HG02970 (cell line): ENCODE data around the gene CRCP.
"Not testable (repeated sequence)": the region's sequence is repeated elsewhere in the genome, so short reads cannot be mapped to it uniquely, and the experiment has no call there.

Experiments used
- ATAC-seq: cut with Tn5 transposase; IDR thresholded peaks from one replicate; pipeline ENCODE4 v1.9.1; 2021; ENCODE audit warnings: mild to moderate bottlenecking, moderate library complexity, moderate number of reproducible peaks; ENCODE audit not compliant: unreplicated experiment, low FRiP score

Gene CRCP

DNA sequence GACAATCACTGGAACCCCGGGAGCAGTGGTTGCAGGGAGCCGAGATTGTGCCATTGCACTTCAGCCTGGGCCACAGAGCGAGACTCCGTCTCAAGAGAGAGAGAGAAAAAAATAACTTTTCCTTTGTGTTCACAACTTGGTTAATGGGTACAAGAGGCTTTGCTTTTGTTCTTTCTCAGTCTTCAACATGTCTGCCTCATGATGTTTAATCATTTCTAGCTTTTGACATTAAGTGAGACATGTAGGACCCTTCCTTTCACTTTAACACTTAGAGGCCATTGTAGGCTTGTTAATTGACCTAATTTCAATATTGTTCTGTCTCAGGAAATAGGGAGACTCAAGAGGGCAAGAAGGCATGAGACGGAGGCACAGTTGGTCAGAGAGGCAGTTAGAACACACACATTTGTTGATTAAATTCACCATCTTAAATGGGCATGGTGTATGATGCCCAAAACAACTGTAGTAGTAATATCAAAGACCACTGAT lies 9.3 kb upstream of the CRCP start:
- no peak for ATAC-seq

DNA sequence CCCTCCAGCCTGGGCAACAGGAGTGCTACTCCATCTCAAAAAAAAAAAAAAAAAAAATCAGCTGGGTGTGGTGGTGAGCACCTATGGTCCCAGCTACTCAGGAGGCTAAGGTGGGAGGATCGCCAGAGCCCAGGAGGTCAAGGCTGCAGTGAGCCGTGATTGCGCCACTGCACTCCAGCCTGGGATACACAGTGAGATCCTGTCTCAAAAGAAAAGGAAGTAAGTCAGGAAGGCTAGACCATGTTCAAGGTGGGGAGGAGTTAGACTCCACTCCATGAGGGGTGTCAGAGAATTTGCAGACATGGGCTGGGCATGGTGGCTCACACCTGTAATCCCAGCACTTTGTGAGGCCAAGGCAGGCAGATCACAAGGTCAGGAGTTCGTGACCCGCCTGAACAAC lies 6.2 kb upstream of the CRCP start:
- not testable (repeated sequence) for ATAC-seq

DNA sequence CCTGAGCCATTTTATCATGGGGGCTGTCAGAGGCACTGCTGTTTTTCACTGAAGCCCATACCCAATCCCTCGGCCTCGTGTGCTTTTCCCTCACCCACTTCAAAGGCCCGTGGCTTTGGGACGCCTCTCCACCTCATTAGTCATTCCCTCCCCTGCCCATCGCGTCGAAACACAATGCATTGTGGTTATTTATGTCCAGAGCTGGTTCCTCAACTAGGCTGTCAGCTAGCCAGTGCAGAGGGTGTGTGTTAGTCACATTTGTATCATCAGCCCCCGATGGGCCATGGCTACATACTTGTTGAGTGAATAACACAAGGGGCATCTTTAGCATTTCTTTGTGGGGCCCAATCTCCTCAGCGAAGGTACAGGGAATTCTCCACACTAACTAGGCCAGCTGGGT lies 3.8 kb upstream of the CRCP start:
- no peak for ATAC-seq

DNA sequence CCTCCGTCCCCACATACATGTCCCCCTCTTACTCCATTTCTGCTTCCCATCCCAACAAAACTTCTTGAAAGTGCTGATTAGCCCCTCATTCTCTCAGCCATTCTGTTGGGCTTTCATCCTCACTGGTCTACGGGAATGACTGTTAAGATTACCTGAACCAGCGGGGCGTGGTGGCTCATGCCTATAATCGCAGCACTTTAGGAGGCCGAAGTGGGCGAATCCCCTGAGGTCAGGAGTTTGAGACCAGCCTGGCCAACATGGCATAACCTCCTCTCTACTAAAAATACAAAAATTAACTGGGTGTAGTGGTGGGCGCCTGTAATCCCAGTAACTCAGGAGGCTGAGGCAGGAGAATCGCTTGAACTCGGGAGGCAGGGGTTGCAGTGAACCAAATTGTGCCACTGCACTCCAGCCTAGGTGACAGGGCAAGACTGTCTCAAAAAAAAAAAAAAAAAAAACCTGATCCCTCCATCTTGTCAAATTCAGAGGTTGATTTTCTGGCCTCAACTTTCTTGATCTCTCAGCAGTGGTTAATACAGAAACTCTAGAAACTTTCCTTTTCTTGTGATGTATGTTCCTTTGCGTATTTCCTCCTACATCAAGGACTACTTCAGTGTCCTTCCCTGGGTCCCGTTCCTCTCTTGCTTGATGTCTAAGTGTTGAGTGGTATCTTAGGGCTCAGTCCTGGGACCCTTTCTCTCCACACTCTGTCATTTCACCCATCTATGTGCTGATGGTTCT lies 2.2 kb downstream of the CRCP start:
- ATAC-seq: not testable (repeated sequence)

DNA sequence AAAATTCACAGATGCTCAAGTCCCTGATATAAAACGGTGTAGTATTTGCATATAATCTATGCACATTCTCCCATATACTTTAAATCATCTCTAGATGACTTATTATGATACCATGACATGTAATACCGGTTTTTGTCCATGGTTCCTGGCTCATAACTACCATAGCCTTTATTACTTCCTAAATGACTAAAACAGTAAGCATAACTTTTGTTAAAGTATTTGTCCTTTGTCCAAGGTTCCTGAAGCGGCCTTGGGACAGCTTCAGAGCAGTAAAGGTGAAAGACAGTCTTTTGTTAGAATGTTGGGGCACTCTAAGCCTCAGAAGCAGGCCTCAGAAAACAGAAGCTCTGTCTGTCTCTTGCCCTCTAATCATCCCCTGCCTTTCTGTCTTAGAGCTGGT lies 4.0 kb downstream of the CRCP start:
- ATAC-seq: no peak

DNA sequence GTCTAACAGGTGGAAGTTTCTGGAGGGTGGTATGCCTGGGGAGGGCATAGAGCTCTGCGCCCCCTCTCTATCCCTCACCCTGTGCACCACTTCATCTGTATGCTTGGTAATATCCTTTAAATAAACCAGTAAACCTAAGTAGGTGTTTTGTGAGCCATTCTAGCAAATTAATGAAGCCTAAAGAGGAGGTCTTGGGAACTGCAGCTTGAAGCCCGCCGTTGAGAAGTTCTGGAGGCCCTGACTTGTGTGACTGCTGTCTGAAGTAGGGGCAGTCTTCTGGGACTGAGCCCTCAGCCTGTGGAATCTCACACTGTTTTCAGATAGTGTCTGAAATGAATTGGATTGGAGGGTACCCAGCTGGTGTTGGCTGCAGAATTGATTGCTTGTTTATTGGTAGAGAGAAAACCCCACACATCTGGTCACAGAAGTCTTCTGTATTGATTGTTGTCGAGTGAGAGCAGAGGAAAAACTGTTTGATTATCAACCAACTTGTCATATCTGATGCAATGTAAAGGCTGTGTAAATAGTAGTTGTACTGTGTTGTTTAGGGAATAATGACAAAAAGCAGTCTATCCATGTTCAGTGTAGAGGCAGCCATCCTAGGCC lies 4.7 kb downstream of the CRCP start:
- ATAC-seq: no peak

DNA sequence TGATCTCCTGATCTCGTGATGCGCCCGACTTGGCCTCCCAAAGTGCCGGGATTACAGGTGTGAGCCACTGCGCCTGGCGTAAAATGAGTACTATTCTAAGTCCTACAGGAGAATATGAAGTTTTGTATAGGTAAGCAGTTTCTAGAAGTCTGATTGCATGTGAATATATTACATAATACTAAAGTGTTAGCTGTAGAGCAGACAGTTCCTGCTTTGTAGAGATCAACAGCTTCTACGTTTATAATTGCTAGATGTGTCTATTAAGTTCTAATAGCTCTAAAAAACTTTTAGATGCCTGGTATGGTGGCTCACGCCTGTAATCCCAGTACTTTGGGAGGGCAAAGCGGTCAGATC lies 8.5 kb downstream of the CRCP start:
- ATAC-seq: no peak

DNA sequence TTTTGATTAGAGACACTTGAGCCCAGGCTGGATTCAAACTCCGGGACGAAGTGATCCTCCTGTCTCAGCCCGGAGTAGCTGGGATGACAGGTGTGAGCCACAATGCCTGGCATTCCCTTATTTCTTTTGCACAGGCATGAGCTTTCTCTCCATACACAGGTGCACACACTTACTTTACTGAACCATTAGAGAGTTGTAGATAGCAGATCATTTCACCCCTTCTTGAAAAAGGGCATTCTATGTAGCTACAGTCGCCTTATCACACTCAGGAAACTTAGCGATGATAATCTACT lies 9.9 kb downstream of the CRCP start:
- not testable (repeated sequence) for ATAC-seq

DNA sequence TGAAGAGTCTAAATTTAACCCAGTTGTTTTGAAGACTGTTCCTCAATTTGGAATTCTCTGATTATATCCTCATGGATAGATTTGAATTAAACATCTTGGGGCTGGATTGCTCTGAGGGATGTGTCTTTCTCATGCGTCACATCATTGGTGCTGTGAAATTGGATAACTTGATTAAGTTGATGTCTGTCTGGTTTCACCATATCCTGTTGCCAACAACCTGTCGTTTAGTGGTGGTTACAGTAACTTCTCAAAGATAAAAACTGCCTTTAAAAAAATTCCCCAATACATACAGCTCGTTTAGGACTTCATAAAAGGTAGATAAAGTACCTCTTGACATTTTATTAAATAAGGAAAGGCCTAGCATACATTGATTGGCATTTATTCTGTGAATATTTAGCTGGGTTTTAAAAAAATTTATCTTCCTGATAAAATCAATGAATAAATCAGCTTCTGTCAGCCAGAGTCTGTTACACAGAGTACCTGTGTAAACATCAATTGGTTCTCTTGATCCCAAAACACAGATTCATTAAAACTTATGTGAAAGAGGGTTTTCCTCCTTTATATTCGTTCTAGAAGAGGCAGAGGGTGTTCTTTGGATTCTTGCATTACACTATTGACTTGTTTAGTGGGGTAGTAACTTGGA lies 10.5 kb downstream of the CRCP start:
- ATAC-seq: no peak

DNA sequence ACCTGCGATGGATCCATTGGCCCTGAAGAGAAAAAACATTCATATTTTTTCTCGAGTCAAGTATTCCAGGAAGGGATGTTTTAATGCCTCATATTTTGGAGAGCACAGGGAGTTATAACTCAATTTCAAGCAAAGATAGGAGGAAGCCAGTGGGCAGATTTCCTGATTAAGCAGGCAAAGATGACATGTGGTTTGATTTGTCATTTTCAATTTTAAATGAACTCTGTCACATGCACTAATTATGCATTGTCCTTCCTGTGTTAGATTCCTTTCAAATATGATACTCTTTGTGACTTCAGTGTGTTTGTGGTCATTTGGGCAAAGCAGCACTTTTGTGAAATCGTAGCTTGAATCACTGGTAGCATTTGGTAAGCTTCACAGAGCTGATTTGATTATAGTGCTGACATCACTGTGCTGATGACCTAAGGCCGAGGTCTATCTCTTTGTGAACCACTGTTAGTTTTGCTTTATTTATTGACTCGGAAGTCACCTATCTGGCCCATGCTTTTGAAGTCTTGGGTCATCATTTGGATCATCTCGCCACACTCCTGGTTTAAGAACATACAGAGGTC lies 11.2 kb downstream of the CRCP start:
- ATAC-seq: not testable (repeated sequence)

DNA sequence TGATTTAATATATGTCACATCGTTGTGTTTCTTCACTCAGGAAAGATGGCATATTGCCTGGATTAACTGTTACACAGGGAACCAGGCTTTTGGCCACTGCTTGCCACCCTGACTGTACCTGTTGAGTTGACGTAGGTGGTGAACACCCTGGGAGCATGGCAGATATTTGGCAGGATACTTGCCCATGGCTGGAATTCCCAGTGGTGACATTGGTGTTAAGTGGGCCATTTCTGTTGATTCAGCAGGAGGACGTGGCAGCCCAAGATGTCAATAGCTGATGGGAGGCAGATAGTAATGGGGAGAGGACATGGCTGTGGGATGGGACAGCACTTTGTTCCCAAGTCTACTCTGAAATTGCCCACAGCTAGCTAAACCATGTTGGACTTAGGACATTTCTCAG lies 12.5 kb downstream of the CRCP start:
- ATAC-seq: not testable (repeated sequence)

DNA sequence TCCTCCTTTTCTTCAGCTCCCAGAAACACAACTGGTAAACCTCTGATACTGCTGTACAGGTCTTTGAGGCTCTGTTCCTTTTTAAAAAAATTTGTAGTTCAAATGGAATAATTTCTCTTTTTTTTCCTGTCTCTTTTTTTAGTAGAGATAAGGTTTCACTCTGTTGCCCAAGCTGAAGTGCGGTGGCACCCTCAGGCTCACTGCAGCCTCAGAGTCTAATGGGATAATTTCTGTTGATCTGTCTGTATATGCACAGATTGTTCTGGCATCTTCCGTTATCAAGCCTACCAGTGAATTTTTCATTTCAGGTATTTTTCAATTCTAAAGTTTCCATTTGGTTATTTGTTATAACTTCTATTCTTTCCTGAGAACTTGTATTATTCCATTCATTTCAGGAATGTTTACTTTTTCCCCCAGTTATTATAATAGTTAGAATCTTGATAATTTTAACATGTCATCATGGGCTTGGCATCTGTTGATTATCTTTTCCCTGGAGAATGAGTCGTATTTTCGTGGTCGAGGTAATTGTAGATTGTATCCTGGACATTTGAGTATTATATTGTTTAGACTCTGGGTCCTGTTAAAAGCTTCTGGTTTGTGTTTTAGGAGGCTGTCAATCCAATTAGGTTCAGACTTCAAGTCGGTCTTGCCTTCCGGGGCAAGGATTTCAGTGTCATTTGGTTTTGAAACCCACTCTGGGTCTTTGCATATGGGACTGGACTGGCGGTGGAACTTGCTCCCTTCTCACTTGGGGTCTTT lies 24.5 kb downstream of the CRCP start:
- ATAC-seq: no peak

DNA sequence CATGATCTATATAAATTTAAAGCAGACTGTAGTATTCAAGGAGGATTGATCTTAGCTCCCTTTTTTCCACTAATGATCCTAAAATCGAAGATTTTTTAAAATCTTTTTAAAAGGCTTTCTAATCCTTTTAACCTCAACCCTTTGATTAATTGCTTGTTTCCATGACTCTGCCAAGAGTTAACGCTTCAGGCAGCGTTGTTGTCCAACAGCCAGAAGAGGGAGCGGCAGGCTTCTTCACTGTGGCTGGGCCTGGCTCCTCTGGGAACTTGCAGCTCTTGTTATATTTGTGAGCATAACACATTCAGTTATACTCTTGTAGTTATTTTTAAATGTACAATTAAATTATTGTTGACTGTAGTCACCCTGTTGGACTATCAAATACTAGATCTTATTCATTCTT lies 26.3 kb downstream of the CRCP start:
- ATAC-seq: no peak

DNA sequence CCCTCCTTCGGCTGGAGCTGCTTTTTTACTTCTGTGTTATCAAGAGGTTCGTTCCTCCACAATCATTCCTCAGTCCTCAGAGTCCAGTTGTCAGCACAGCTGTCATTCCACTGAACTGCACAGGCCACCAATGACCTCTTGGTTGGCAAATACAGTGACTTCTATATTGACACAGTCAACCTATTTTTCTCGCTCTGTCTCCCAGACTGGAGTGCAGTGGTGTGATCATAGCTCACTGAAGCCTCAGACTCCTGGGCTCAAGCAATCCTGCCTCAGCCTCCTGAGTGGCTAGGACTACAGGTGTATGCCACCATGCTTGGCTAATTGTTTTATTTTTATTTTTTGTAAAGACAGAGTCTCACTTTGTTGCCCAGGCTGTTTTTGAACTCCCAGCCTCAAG lies 27.7 kb downstream of the CRCP start:
- ATAC-seq: no peak

DNA sequence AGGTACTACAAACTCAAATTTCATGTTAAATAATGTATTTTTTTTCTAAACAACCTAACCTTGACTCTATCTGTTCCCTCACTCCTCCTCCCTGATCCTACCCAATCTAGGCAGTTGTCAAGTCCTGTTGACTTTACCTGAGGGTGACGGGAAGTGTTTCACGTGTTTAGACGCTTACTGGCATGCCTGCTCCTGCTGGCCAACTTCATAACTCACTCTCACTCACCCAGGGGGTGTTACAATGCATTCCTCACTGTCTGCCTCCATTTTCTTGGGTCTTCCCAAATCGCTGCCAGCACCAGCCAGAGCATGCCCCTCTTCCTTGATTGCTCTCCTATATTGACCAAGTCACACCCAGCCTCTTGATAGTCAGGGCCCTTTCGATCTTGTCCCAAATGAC lies 28.3 kb downstream of the CRCP start:
- ATAC-seq: no peak

DNA sequence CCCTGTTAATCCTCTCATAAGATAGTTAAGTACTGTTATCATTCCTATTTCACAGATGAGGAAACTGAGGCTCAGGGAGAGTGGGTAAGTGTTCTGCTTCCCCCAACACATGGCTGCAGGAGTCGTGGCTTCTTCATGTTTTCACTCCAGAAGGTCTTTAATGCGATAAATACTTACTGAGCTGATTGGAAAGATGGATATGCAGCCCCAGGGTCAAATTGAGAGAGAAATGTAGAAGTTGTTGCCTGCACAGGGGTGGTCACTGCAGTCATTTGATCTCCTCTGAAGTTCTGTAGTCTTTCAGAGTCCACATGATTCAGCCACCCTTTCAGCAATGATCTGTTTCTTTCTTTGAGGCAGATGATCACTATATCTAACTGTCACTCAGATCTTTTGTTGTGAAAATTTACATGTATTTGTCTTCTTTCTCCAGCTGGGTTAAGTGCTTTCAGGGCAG lies 29.3 kb downstream of the CRCP start:
- ATAC-seq: no peak

DNA sequence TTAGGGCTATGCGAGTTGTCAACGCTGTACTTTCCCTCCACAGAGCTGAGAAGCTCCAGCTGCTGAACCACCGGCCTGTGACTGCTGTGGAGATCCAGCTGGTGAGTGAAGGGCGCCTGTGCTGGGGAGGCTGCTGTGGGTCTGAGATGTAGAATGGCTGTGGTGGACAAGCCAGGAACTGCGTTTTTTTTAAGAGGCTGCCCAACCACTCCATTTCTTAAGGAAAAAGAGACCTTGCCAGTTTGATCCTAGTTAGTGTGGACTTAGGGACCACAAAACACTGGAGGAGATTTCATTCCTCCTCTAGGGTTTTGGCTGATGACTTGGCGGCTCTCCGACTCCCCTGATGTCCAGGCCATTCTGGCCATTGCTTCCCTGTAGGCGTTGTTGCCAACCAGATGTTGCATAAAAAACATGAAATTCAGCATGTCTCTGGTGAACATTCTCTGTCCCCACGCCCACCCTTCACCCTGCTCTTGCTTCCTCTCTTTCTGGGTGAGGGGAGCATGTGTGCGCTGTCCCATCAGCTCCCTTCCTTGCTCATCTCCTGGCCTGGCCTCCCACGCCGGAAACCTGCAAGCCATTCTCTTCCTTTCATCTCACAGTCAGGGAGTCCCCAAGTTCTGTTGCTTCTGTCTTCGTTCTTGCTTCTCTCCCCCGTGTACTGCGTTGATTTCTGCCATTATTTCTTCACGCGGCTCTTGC lies 30.9 kb downstream of the CRCP start:
- ATAC-seq: no peak

DNA sequence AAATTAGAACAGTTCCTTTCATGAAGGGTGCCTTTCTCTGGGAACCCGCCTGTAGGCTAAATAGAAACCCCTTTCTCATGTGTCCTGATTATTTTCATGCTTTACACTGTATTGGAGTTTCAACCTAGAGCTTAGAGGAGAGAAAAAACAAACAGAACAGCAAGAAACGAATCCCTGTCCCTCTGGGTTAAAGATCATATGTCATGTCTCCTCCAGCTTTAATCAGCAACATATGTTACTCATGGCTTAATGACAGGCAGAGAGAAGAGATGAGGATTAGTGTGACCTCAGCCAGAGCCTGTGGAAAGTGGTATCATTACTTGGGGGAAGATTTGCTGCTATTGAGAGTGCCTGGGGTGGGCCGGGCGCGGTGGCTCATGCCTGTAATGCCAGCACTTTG lies 32.1 kb downstream of the CRCP start:
- no peak for ATAC-seq

DNA sequence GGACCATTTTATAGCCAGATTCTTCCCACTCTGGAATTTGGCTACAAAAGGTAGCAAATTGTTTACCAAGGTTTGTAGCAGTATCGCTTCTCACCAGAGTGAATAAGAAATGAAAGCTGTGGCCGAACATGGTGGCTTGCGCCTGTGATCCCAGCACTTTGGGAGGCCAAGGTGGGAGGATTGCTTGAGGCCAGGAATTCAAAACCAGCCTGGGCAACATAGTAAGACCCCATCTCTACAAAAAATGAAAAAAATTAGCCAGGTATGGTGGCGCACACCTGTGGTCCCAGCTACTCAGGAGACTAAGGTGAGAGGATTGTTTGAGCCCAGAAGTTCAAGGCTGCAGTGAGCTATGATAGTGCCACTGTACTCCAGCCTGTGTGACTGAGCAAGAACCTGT lies 33.0 kb downstream of the CRCP start:
- not testable (repeated sequence) for ATAC-seq

DNA sequence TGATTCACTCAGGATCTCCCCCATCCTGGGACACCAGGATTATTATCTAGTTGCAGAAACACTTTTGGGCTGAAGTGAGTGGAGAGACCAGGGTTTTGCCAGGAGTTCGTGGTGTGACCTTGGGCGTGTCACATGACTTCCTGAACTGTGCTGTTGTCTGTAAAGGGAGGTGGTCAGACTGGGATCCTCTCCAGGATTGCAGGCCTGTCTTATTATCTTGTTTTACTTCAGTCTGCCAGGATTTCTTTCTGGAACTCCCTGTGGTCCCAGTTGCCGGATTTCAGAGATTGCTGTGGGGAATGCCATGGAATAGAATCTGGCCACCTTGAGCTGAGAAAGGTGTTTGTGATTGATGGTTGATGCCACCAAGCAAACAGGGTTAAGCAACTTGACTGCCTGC lies 35.8 kb downstream of the CRCP start:
- no peak for ATAC-seq
